Mesothelial cell of epicardium (in vitro differentiated cells): Measurements from ENCODE around the gene ATP2C1. TPM values are rescaled to one million over a fixed set of nuclear protein-coding genes. Genes with fewer than 3 reads are reported as not detected.

Experiments
- DNase-seq, 2 experiments: peaks; one replicate each; pipeline ENCODE4 v3.0.0; 2021; ENCODE audit warnings: low spot score in 2 of 2; ENCODE audit not compliant: unreplicated experiment in 2 of 2
- H3K27ac Mint-ChIP-seq: 2 replicates; pipeline ENCODE4 v1.8.0; 2021; ENCODE audit warnings: mixed read lengths
- H3K27me3 Mint-ChIP-seq: 2 replicates; pipeline ENCODE4 v1.8.0; 2021; ENCODE audit warnings: low read depth, mixed read lengths
- H3K36me3 Mint-ChIP-seq: 2 replicates; pipeline ENCODE4 v1.8.0; 2021; ENCODE audit warnings: mixed read lengths
- H3K4me1 Mint-ChIP-seq: 2 replicates; pipeline ENCODE4 v1.8.0; 2021; ENCODE audit warnings: mixed read lengths
- H3K4me3 Mint-ChIP-seq: 2 replicates; pipeline ENCODE4 v1.8.0; 2021; ENCODE audit warnings: mild to moderate bottlenecking, moderate library complexity, mixed read lengths
- H3K9me3 Mint-ChIP-seq: 2 replicates; pipeline ENCODE4 v1.8.0; 2021; ENCODE audit warnings: mixed read lengths
- CTCF ChIP-seq: fragments of 200-600 bp; sonication (generic); IDR thresholded peaks from one replicate; pipeline ENCODE4 v1.5.0; 2021; ENCODE audit warnings: antibody characterized with exemption; ENCODE audit not compliant: unreplicated experiment
- total RNA-seq: library from RNA; stranded (reverse); gene quantifications from 3 replicates; pipeline ENCODE4 v1.2.1, GENCODE V29; 2021

The ATP2C1 gene
- total RNA-seq, 1 donor from 2014 or later: 88.8 TPM

DNA sequence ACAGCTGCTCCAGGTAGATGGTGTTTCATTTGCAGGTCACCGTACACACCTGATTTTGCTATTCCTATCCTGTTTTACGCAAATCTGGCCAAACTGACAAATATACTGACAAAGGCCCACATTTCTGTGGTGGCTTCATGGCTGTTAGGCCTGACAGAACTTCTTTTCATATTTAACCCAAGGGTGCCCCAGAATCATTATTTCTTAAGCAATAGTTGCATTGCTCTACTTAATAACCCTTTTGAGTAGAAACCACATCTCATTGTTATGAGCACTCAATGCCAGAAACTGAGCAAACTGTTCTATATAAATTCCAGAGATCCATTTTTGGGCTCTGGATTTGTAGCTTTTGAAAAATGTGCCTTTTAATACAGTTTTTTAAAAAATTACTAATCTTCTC, 113.4 kb downstream of the ATP2C1 start:
- DNase-seq: no peak
- peaks cover 38% of the 10 kb centered on the region for H3K36me3 Mint-ChIP-seq
- H3K27ac Mint-ChIP-seq: no peak overlapping the region
- H3K4me1 Mint-ChIP-seq: no peaks in the 10 kb centered on the region
- no peaks in the 10 kb centered on the region for H3K9me3 Mint-ChIP-seq
- no peak for TF ChIP-seq CTCF
- no peak overlapping the region for H3K4me3 Mint-ChIP-seq
- no peaks in the 10 kb centered on the region for H3K27me3 Mint-ChIP-seq

DNA sequence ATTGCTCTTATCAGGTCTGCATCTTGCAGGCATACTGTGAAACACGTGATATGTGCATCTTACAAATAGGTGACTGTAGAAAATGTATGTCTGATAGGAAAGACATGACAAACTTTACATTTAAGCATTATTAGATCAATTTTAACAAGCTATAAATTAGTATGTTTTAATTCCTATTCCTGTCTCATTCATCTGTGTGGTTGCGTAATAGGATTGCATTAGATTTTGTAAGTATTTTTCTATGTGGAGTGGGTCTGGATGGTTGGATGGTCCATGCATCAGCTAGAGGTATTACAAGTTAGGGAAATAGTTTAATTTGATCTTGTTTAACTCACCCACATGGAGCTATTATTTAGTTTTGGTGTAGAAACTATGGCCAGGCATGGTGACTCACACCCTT, 113.9 kb downstream of the ATP2C1 start:
- Mint-ChIP-seq H3K4me3 (no peak overlapping the region), H3K27ac (no peak overlapping the region), H3K4me1 (no peaks in the 10 kb centered on the region), H3K36me3 (peaks cover 38% of the 10 kb centered on the region), H3K27me3 (no peaks in the 10 kb centered on the region), H3K9me3 (no peaks in the 10 kb centered on the region)
- TF ChIP-seq CTCF: no peak
- DNase-seq: no peak

DNA sequence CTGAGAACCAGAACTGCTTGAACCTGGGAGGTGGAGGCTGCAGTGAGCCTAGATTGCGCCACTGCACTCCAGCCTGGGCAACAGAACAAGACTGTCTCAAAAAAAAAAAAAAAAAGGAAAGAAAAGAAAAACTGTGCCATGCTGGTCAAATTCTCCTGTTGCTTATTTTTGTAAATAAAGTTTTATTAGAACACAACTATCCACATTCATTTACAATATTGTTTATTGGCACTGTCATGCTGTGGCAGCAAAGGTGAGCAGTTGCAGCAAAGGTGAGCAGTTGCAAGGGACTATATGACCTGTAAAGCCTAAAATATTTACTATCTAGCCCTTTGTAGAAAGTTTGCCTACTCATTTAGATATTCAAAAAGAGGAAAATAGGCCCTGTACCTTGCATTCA, 114.4 kb downstream of the ATP2C1 start:
- Mint-ChIP-seq H3K27me3 (no peaks in the 10 kb centered on the region), H3K27ac (no peak overlapping the region), H3K36me3 (peaks cover 43% of the 10 kb centered on the region), H3K4me3 (no peak overlapping the region), H3K9me3 (no peaks in the 10 kb centered on the region), H3K4me1 (no peaks in the 10 kb centered on the region)
- TF ChIP-seq CTCF: no peak
- DNase-seq: no peak

DNA sequence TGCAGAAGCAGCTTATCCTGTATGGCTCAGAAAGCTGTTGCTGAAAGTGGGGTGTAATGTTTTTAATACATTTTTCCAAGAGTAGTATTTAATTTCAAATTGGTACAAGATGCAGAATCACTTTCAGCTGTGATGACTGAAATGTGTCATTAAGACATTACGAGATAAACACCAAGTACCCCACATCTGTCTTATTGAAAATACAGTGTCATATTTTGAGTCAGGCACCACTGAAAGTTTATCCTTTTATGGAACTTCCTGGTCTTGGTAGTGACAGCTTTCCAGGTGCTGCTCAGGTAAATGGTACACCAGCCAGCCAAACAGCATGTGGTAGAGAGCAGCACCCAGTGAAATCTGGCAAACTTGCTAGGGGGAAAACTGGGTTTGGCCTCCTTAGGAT, 115.8 kb downstream of the ATP2C1 start:
- H3K9me3 Mint-ChIP-seq: no peaks in the 10 kb centered on the region
- H3K36me3 Mint-ChIP-seq: peaks cover 43% of the 10 kb centered on the region
- H3K4me3 Mint-ChIP-seq: no peak overlapping the region
- TF ChIP-seq CTCF: no peak
- no peaks in the 10 kb centered on the region for H3K27me3 Mint-ChIP-seq
- no peak overlapping the region for H3K27ac Mint-ChIP-seq
- no peak for DNase-seq
- no peaks in the 10 kb centered on the region for H3K4me1 Mint-ChIP-seq

DNA sequence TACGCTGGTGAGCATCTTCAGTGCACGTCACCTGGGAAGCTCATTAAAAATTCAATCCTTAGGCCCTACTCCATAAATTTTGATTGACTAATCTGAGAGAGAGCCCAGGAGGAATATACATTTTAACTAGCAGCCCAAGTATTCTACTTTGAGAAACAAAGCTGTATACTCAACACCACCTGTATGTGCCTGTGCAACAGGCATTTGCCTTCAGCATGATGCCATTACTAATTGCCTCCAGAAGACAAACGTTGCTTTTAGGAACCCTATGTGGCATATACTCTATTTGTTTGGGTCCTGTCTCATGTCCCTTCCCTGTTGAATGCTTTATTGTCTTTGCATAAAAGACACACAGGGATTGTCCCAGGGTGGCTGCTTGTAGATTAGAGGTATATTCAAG, 125.1 kb downstream of the ATP2C1 start:
- H3K4me1 Mint-ChIP-seq: peaks cover 6% of the 10 kb centered on the region
- peaks cover 12% of the 10 kb centered on the region for H3K36me3 Mint-ChIP-seq
- no peak for TF ChIP-seq CTCF
- no peak overlapping the region for H3K27ac Mint-ChIP-seq
- H3K4me3 Mint-ChIP-seq: no peak overlapping the region
- DNase-seq: no peak
- no peaks in the 10 kb centered on the region for H3K9me3 Mint-ChIP-seq
- H3K27me3 Mint-ChIP-seq: no peaks in the 10 kb centered on the region

GRCh38 chr3:131020122-131020693, 126.3 kb downstream of the ATP2C1 start:
- Mint-ChIP-seq H3K9me3 (peaks cover 3% of the 10 kb centered on the region), H3K36me3 (peaks cover 23% of the 10 kb centered on the region), H3K27ac (no peak overlapping the region), H3K27me3 (no peaks in the 10 kb centered on the region), H3K4me1 (peaks cover 11% of the 10 kb centered on the region), H3K4me3 (no peak overlapping the region)
- no peak for DNase-seq
- no peak for TF ChIP-seq CTCF
